H1 (cell line): ENCODE results near the gene LANCL2.

Experiments
- CTCF ChIP-seq, 3 experiments: IDR thresholded peaks; 1 replicate in 2 of 3; 2 replicates in 1 of 3; pipeline versions ENCODE4 v1.5.1 to v1.6.1; 2011; ENCODE audit warnings: low read length in 3 of 3, mild to moderate bottlenecking in 3 of 3, inconsistent platforms in 2 of 3, low read depth in 1 of 3, moderate library complexity in 1 of 3; ENCODE audit not compliant: insufficient read depth in 1 of 3; ENCODE audit errors: control extremely low read depth in 1 of 3
- FOSL1 ChIP-seq: IDR thresholded peaks from 2 replicates; pipeline ENCODE4 v1.6.1; 2011; ENCODE audit warnings: mild to moderate bottlenecking, low read depth, low read length, moderate library complexity; ENCODE audit not compliant: insufficient read depth
- POLR2A ChIP-seq, 2 experiments: IDR thresholded peaks; 1 replicate in 1 of 2; 2 replicates in 1 of 2; pipeline ENCODE4 v1.6.1; 2011; ENCODE audit warnings: low read depth in 2 of 2, low read length in 2 of 2, mild to moderate bottlenecking in 2 of 2; ENCODE audit errors: control extremely low read depth in 1 of 2
- POLR2AphosphoS5 ChIP-seq: IDR thresholded peaks from 2 replicates; pipeline ENCODE4 v1.6.1; 2011; ENCODE audit warnings: low read depth, low read length

DNA sequence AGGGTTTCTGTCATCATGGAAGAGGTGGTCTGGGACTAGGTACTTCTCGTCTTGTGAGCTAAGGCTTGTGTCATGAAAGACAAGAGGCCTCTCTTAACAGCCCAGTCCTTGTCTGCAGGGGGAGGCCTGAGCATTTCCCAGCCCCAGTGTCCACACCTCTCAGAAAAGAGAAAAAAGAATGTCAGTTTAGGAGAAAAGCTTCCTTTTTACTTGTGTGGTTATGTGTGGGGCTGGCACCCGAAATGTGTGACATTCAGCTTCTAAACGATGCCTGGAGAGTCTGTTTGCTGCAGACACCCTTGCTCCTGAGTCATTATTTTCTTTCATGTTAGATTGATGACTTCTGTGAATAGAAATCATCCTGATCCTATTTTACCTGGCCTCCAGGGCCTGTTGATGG lies 67.4 kb downstream of the LANCL2 start:
- no peak for TF ChIP-seq FOSL1
- TF ChIP-seq POLR2A (IDR thresholded peaks at IDR 0.05; ENCODE audit: control extremely low read depth in 1 of 2, low read depth in 2 of 2, low read length in 2 of 2), result no peak
- TF ChIP-seq POLR2AphosphoS5, result no peak
- TF ChIP-seq CTCF (IDR thresholded peaks at IDR 0.05; ENCODE audit: control extremely low read depth in 1 of 3, insufficient read depth in 1 of 3, low read depth in 1 of 3, low read length in 3 of 3), result no peak
